ENCODE measurements around the gene HBZ. TPM values are rescaled to one million over a fixed set of nuclear protein-coding genes. Genes with fewer than 3 reads are reported as not detected.

HBZ gene
- not detected in 2 replicates for total RNA-seq

GRCh38 chr16:152141-153128 is at the start of gene HBZ:
TSS of gene HBZ (plus strand) at chr16:152644. CDS start at chr16:152910, 266 bp downstream.

GRCh38 chr16:165539-166374 is 13.3 kb downstream of the HBZ start, which contains the start of gene HBM:
TSS of gene HBM (plus strand) at chr16:165978. CDS start at chr16:165998, 20 bp downstream.

GRCh38 chr16:172374-172941 is 20.0 kb downstream of the HBZ start, which contains the start of gene HBA2:
TSS of gene HBA2 (plus strand) at chr16:172876. CDS start at chr16:172913, 37 bp downstream.

GRCh38 chr16:176477-177382 is 24.3 kb downstream of the HBZ start, which contains the start of gene HBA1:
TSS of gene HBA1 (plus strand) at chr16:176680. CDS start at chr16:176717, 37 bp downstream.

GRCh38 chr16:180101-180675 is 27.7 kb downstream of the HBZ start, which contains the start of gene HBQ1:
TSS of gene HBQ1 (plus strand) at chr16:180459. CDS start at chr16:180487, 28 bp downstream.

Small RNAs within 50 kb of the gene (small RNA-seq; reads per million reads assigned to genes)
- not detected for gene RF00019

Other genes with a start within 250 kb of the HBZ start
- gene POLR3K, start 99.0 kb upstream of the HBZ start, total RNA-seq = 6.3 and 7.3 TPM in 2 replicates
- 26.7 and 29.0 TPM in 2 replicates for gene SNRNP25, start 98.8 kb upstream of the HBZ start, total RNA-seq
- gene RHBDF1, start 80.0 kb upstream of the HBZ start, total RNA-seq = 26.2 and 26.3 TPM in 2 replicates
- 82.7 and 84.4 TPM in 2 replicates for gene MPG, start 74.4 kb upstream of the HBZ start, total RNA-seq
- 10.1 and 14.4 TPM in 2 replicates for gene NPRL3, start 14.0 kb upstream of the HBZ start, total RNA-seq
- not detected in 2 replicates for gene HBM, start 13.3 kb downstream of the HBZ start, total RNA-seq
- gene HBA2, start 20.2 kb downstream of the HBZ start, total RNA-seq = not detected in 2 replicates
- gene HBA1, start 24.0 kb downstream of the HBZ start, total RNA-seq = not detected in 2 replicates
- gene HBQ1, start 27.8 kb downstream of the HBZ start, total RNA-seq = 0.40 TPM in 1 of 2 replicates, not detected in the other
- gene LUC7L, start 76.8 kb downstream of the HBZ start, total RNA-seq = 67.2 and 67.8 TPM in 2 replicates
- gene FAM234A, start 82.2 kb downstream of the HBZ start, total RNA-seq = 62.6 and 66.9 TPM in 2 replicates
- gene RGS11, start 123.3 kb downstream of the HBZ start, total RNA-seq = 3.1 and 3.6 TPM in 2 replicates
- gene ARHGDIG, start 127.9 kb downstream of the HBZ start, total RNA-seq = 0.79 and 1.7 TPM in 2 replicates
- gene PDIA2, start 130.5 kb downstream of the HBZ start, total RNA-seq = 0.29 and 0.66 TPM in 2 replicates
- gene AXIN1, start 200.1 kb downstream of the HBZ start, total RNA-seq = 19.8 and 20.8 TPM in 2 replicates
- 85.0 and 90.7 TPM in 2 replicates for gene MRPL28, start 217.9 kb downstream of the HBZ start, total RNA-seq
- 56.7 and 57.8 TPM in 2 replicates for gene PGAP6, start 229.3 kb downstream of the HBZ start, total RNA-seq
- gene NME4, start 244.6 kb downstream of the HBZ start, total RNA-seq = 71.9 and 83.6 TPM in 2 replicates
- 12.2 and 16.1 TPM in 2 replicates for gene DECR2, start 249.2 kb downstream of the HBZ start, total RNA-seq

All from thoracic aorta endothelial cell (primary cell).